ENCODE measurements around the gene UTP20.

DNA sequence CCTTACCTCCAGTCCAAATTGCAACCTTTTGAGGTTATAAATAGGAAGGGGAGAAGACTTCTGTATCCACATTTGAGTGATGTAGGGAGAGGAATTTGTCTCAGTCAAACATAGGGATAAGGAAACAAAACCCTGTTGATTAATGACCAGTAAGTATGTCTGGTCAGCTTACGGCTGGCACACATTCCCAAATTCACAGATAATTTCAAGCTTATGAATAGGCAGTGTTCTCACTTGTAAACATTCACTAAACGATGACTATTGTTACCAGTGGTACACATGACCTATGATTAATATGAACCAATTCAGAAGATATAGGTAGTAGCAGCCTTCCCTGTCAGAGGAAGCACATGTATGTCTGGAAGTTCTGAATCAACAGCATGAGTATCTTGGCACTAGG is 36.8 kb upstream of the UTP20 start:
- TF ChIP-seq, protein P1, sequence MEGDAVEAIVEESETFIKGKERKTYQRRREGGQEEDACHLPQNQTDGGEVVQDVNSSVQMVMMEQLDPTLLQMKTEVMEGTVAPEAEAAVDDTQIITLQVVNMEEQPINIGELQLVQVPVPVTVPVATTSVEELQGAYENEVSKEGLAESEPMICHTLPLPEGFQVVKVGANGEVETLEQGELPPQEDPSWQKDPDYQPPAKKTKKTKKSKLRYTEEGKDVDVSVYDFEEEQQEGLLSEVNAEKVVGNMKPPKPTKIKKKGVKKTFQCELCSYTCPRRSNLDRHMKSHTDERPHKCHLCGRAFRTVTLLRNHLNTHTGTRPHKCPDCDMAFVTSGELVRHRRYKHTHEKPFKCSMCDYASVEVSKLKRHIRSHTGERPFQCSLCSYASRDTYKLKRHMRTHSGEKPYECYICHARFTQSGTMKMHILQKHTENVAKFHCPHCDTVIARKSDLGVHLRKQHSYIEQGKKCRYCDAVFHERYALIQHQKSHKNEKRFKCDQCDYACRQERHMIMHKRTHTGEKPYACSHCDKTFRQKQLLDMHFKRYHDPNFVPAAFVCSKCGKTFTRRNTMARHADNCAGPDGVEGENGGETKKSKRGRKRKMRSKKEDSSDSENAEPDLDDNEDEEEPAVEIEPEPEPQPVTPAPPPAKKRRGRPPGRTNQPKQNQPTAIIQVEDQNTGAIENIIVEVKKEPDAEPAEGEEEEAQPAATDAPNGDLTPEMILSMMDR (IDR thresholded peaks at IDR 0.05) = no peak
- TF ChIP-seq EZH2 (IDR thresholded peaks at IDR 0.05; ENCODE audit: borderline replicate concordance, insufficient read depth, low read depth, low read length, poor library complexity, severe bottlenecking) = no peak
